Fibroblast of skin of abdomen (primary cell): ENCODE data around the gene C10orf90.

Source experiments
- DNase-seq: peaks from one replicate; pipeline ENCODE4 v3.0.0-alpha.2; 2013

Gene C10orf90

DNA sequence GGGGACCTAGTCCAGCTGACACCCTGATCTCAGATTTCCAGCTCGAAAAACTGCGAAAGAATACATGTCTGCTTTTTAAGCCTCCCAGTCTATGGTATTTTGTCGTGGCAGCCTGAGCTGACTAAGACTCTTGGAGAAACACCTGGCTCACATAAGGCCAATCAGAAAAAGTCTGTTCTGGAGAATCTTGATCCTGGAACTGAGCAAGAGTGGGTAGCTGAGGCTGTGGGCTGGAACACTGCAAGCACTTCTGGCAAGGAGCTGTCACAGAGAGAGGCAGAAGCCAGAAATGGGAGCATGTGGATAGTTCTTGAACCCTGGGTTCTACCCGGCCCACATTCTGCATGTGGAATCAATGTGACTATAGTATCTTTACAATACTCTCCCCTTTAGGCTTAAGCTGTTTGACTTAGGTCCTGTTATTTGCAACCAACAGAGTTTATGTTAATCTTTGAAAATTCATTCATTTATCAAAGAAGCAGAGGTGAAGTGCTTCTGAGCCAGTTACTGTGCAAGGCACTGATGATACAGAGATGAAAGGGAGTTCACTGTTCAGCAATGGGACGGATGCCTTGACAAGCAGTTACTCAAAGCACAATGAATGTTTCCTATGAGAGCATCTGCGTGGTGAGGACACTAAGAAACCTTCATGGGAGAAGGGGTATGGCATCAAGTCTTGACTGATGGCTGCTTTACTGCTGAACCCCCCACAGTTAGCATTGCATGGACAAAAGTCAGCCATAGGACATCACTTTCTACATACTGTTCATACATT, 4.4 kb upstream of the C10orf90 start:
- DNase-seq: no peak

DNA sequence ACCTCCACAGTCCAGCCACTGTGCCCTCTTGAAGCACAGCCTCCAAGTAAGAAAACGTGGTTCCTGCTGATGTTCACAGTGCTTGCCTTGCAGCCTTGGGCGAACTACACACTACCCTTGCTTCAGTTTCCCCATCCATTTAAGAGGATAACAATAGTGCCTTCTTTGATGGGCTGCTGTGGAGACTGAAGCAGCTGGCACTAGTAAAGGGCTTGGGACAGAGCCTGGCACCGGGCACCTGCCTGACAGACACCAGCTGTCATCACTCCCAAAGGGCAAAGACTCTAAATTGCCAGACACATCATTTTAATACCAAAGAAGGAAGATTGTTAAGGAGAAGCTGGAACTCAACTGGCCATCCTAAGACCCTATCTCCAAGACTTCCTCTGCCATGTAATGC, 3.1 kb upstream of the C10orf90 start:
- DNase-seq: no peak

DNA sequence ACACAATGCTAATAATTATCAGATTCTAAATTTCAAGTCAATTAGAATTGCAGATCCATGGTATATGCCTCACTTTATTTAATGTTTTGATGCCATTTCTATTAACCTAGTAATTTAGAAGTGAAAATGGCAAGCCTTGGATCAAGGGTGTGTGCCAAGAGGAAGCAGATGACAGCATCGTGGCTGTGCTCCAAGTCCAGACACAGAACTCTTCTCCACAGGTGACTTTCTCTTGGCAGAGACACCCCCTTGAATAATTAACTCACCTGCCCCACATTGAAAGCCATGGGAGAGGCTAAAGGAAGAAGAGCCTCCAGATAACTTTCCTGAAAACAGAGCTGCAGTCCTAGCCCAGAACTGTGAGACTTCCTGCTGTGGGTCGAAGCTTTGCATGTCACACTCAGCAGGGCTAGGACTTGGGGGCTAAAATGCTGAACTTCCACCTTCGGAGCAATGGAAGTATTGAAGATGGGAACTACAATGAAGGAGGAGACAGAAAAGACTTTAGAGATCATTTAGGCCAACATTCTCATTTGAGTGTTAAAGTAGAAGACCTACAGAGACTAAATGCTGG, 996 bp upstream of the C10orf90 start:
- no peak for DNase-seq

DNA sequence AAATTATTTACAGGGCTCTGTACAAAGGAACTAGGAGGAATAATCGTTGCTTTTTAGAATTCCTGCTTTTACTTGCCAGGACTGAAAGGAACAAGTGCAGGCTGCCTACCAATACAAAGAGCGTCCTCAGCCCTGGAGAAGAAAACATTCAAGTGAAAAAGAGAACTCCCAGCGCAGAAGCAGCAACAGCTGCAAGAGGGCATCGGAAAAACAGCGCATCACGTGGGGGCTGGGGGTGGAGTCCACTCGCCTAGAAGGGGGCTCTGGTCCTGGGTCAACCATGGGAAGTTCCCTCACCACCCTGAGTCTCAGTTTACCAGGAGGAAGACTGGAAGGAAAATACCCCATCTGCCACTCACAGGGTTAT, 385 bp upstream of the C10orf90 start:
- DNase-seq: no peak

DNA sequence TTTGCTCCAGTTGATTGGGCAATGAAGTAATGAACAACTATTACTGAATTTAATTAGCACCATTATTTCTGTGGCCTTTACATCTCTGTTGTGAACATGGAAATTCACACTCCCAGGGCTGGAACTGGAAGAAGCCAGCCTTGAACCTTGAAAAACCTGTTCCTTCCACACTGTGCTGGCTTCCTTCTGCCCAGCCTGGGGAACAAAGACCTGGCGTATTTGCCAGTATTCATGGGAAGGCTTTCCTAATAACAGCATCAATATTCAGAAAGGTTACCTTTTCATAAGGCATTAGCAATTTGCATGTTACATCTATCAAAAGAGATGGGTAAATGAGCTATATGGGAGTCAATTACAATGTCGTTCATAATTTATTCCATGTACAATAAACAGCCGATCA, 1.3 kb downstream of the C10orf90 start:
- DNase-seq: no peak

DNA sequence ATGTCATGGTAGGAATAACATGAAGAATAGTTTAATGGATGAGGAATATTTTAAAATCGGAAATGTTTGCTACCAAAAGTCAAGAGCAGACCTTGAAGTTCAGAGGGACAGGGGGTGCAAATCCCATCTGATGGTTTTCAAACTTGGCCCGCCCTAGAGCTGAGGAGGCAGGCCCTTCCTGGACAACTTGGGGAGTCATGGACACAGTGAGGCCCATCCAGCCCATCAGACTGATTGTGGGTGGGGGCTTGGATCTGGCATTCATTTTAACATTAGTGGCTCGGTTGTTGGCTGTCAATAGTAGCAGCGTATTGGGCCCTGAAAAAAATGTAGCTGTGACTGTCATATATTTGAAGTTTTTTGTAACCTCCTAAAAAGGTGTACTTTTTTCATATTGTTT, 2.0 kb downstream of the C10orf90 start:
- DNase-seq: no peak

DNA sequence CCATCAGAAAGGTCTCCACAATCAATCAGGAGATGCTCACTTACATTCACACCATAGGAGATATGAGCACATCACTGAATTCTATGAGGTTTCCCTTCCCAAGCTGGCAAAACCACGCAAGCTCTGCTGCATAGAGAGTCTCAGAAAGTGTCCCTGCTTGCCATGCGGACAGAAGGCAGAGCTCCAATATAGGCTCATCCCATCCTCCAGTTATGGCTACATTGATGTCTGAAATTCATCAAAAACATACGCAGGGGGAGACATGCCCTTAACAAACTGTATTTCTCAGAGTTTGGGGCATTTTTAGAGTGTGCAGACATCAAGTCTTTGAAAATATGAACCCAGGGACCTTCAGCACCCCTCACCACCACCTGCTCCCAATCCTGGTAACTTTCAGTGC, 2.9 kb downstream of the C10orf90 start:
- no peak for DNase-seq

DNA sequence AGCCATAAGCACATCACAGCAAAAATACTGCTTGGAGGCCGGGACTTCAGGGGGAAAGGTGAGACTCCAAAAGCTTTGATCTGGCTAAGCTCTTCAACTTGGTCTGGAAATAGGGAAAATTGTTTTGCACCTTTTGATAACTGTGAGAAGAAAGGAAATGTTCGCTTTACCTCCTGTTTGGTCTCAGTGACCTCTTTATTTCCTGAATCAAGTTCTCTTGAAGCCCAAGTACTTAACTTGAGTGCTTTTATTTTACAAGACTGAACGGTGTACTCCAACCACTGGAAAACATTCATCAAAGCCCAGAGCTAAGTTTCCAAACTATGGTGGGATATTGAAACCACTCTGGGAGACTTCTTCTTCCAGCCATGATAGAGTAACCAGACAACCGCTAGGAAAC, 5.3 kb downstream of the C10orf90 start:
- no peak for DNase-seq

DNA sequence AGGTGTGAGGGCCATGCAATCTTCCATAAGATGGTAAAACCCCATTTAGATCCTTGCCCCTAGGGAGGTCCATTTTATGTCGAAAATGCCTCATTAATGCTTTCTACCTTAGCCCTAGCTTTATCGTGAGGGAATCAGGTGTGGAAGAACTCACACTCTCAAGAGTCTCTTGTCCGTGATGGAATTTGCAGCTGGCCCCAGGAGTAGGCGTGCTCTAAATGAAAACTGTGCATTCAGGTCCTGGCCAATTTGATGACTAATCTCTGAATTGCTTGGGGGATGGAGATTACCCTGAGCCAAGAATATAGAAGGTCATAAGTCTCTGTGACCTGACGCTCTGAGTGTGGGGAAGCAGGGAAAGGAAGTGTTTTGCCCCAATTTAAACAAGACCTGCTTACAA, 6.6 kb downstream of the C10orf90 start:
- peak; percentile 73 for DNase-seq

DNA sequence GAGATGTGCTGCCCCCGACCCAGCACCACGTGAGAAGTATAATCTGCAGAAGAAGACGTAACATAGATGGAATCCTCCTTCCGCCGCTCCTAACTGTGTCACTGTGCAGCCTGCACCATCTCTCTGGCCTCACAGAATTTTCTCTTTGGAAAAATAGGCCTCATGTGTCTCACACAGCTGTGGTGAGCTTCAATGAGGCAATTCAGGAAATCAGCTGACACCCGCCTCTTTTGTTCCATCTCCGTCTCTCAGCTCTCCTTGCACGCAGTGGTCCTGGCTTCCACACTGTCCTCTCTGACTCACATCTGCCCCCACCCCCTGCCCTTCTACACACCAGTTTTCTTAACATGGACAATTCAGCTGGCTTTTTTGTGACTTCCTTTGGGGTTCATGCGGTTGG, 7.2 kb downstream of the C10orf90 start:
- peak; percentile 89 for DNase-seq

DNA sequence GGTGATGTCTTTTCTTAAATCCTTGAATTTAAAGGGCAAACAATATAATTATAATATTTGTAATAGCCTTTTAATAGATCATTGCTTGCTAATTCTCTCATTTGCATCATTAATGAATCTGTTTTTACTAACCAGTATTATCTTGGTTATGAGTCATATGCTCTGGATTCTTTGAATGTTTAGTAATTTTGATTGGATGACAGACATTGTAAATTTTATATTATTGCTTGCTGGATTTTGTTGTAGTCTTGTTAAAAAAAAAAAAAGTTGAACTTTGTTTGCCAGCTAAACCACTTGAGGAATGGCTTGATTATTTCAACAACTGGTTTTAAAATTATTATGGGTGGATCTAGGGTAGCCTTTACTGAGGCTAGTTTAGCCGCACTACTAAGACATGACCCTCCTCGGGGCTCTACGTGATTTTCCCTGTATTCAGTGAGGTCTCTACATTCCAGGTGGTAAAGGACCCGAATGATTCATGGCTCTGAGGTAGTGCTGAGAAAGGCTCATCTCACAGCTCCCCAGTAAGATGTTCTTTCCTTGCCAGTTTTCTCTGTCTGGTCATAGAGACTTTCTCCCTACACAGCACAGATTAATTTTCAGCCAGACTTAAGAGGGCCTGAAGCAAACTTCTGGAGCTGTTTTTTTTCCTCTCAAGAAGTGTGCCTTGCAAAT, 8.5 kb downstream of the C10orf90 start:
- DNase-seq: peak; percentile 80

DNA sequence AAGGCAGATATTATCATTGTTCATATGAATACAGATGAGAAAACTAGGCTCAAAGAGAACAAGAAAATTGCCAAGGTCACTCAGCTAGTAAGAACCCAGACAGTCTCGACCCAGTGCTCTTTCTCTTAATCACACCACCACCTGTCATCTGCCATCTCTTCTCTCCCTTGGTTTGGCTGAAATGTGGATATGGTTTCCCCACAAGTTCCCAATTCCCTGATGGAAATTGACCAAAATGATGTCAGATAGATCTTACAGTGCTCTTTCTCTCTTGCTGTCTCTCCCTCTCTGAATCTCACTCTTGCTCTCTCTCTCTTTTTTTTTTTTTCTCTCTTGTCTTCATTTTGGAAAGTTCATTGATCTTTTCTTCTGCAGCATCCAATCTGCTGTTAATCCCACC, 9.1 kb downstream of the C10orf90 start:
- DNase-seq: peak; percentile 2

DNA sequence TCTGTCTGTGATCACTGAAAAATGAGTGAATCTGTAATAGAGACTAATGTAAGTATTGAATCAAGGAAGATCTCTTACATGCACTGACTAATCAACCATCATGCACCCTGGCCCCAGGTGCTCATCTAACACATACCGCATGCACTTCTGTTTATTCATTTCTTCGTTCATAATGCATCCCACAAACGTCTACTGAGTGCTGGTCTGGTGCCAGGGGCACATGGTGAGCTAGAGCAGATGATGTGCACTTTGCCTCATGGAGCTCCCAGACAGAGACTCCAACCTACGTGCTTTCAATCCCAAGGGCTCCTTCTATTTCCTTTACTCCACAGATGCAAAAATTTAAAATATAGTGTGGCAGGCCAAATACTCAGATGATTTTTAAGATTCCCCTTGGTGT, 10.7 kb downstream of the C10orf90 start:
- no peak for DNase-seq

DNA sequence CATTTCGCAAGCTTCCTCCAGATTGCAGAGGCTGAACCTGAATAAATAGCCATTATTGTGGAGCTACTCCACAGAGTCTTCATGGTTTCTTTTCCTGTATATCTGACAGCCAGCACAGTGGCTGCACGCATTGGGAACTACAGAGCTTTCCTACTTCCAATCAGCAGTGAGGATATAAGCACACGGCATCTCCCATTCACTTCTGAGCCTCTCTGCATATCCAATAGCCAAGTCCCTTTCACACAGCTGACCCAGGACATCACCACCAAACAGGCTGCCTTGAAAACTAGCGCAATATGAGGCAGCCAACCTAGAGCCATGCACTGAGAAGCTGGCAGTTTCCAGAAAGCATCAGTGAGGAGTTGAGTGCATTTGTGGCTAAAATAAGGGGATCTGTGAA, 11.6 kb downstream of the C10orf90 start:
- DNase-seq: no peak

DNA sequence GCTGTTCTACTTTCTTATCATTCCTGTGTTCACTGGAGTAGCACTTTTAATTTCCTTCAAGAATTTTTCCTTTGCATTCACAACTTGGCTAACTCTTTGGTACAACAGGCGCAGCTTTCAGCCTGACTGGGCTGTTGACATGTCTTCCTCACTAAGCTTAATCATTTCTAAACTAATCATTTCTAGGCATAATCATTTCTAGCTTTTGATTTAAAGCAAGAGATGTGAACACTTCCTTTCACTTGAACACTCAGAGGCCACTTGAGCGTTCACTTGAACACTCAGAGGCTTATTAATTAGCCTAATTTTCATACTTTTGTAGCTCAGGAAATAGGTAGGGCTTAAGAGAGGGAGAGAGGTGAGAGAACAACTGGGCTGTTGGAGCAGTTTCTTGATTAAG, 15.9 kb downstream of the C10orf90 start:
- no peak for DNase-seq

DNA sequence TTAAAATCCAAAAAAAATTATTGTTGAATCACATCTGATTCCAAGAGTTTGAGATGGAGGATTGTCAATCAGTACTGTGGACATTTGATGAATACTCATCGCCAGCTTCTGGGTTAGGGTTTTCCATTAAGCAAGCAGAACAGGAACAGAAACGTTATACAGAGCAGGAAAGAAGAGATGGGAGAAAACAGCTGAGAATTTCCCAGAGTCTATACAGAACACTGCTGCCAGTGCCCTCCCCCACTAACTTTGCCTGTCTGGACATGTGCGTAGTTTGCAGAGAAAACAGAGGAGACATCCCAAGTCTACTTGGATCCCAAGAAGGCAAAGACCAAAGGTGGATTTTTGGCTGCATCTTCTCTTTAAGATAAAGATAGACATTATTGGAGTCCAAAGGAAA, 19.0 kb downstream of the C10orf90 start:
- DNase-seq: no peak

DNA sequence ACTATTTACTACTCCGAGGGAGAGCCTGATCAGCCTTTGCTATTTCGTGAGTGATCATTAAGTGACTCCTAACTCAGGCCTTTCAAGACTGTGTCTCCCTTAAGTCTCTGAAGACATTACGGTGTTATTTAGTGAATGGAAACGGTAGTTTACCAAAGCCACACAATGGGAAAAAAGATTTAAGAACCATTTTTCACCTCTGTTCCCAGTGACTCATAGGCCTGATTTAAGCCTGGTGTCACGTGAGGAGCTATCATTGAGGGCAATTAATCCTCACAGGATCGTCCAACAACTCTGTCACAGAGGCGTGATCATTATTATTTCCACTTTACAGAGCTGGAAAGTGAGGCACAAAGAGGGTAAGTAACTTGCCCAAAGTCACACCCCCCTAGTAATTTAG, 20.3 kb downstream of the C10orf90 start:
- no peak for DNase-seq

DNA sequence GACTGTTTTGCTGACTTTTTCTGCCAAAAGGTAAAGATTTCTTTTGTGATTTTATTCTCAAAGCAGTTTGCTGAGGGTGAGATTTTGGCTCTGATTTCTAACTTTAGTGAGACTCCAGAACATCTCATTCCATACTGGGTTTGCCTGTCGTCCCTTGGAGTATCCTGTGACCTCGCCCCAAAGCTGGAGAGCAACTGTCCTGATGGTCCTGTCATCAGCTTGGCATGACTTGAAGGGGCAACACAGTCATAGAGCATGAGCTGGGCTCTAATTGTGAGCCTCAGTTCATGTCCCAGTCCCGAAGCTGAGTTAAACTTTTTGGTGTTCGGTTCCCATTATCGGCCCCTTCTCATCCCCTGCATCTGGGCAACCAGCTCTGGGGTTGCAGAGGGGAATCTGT, 23.4 kb downstream of the C10orf90 start:
- DNase-seq: no peak

DNA sequence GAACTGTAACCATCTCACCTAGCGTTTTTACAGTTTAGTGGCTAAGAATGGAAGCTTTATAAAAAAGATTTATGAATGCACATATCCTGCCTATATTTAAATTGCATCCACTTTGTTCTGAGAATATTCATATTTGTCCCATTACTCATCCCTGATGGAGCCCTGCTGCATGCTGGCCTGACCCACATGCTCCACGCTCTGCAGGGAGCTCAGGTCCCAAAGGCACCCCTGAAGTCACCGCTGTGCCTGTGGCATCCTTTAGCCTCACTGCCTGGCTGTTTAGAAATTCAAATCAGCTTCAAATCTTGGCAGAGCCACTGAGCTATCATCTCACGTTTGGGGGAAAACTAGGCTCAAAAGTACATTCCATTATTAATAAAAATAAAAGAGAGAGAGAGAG, 24.4 kb downstream of the C10orf90 start:
- DNase-seq: peak; percentile 59

DNA sequence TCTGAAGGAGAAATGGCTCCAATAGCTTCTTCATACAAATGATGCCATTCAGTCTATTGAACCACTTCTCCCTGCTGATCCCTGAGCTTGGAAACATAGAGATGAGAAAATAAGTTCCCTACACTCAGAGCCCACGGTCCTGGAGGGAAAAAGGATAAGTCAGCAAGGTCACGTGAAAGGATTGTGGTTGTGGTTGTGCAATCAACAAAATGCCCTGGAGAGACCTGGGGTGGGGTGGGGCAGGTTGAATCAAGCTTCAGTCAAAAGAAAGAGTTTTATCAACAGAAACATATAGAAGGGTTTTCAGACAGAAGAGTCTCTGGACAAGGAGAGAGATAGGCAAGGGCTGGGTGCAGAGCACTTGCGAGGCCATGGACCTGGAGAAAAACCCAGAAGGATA, 30.1 kb downstream of the C10orf90 start:
- no peak for DNase-seq

DNA sequence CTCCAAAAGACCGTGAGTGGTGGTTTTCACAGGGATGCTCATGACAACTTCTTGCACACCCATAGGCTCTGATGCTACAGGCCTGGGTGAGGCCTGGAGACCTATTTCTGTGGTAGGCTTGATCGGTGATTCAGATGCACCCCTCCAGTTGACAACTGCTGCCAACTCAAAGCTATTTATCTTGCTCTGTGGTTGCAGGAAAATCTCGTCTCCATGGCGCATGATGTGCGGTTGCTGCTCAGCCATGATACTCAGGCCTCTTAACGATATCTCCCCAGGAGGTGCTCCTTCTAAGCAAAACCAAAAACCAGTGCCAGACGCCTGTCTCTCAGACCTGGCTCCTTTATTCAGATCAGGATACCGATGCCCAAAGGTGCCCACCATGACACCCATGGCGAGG, 31.4 kb downstream of the C10orf90 start:
- DNase-seq: no peak

DNA sequence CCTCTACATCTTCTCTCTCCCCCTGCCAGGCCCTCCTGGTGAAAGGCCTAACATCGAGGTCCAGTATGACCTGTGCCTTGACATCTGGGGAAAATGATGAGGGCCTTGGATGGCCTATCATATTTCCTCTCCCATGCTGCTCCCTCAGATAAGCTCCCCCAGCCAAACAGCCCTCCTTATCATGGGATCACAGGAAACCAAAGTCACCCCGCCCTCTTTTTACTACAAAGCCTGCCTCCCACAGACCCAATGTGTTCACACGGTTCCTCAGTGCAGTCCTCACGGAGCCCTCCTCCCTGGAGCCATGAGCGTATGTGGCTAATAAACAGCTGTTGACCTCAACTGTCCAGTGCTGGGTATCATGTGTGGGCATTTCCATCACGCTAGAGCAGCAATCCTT, 32.0 kb downstream of the C10orf90 start:
- no peak for DNase-seq

DNA sequence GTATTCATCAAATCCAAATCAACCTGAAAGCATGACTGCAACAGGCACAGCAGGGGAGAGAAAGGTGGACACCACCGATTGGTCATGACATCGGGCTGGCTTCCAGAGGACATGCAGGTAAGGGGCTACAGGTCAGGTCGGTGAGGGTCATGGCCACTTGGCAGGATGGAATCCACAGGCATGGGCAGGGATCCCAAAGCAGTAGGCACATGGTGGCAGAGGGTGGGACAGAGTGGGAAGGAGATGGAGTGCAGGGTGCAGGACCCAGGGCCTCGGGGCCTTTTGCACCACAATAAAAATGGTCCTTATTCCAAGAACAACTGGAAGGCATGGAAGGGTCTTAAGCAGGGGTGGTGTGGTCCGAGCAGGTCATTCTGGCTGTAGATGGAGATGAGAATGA, 33.0 kb downstream of the C10orf90 start:
- DNase-seq: no peak

DNA sequence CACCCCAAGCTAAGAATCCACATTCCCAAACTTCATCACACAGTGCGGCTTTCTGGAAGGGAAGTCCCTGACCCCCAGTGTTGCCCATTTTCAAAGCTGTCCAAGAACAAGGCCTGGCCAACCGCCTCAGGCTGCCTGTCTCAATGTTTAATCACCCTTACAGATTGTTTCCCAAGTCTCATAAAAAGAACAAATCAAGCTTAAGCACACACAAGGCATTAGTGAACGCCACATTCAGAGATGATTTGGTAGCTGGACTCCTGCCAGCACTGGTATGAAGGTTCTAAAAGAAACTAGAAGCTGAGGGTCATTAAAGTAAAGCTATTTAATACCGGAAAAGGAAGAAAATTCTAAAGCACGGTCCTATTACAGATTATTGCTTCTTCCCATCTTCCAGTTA, 35.6 kb downstream of the C10orf90 start:
- DNase-seq: peak; percentile 22
